Measurements from ENCODE around the gene MYZAP.

GRCh38 chr15:57580866-57581265 lies 10.8 kb upstream of the MYZAP start:
- TF ChIP-seq, protein P1, sequence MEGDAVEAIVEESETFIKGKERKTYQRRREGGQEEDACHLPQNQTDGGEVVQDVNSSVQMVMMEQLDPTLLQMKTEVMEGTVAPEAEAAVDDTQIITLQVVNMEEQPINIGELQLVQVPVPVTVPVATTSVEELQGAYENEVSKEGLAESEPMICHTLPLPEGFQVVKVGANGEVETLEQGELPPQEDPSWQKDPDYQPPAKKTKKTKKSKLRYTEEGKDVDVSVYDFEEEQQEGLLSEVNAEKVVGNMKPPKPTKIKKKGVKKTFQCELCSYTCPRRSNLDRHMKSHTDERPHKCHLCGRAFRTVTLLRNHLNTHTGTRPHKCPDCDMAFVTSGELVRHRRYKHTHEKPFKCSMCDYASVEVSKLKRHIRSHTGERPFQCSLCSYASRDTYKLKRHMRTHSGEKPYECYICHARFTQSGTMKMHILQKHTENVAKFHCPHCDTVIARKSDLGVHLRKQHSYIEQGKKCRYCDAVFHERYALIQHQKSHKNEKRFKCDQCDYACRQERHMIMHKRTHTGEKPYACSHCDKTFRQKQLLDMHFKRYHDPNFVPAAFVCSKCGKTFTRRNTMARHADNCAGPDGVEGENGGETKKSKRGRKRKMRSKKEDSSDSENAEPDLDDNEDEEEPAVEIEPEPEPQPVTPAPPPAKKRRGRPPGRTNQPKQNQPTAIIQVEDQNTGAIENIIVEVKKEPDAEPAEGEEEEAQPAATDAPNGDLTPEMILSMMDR (IDR thresholded peaks at IDR 0.05): no peak
- no peak for TF ChIP-seq POLR2A (IDR thresholded peaks at IDR 0.05)

Measured in heart left ventricle (tissue), 13 donors.